CD14-positive monocyte (primary cell): ENCODE measurements around the gene MAP2. TPM values are rescaled to one million over a fixed set of nuclear protein-coding genes. Genes with fewer than 3 reads are reported as not detected.

Experiments used
- DNase-seq, 3 donors: peaks; one replicate each; pipeline ENCODE4 v3.0.0-alpha.2; 2011 to 2022
- H2AFZ ChIP-seq: 2 replicates; pipeline ENCODE4 v1.6.0; 2012; ENCODE audit warnings: mild to moderate bottlenecking, low read depth, low read length, inconsistent platforms; ENCODE audit not compliant: insufficient read depth, poor library complexity, severe bottlenecking
- H3K27ac ChIP-seq, 2 donors: 1 replicate in 1 of 2; 2 replicates in 1 of 2; pipeline ENCODE4 v1.5.1; 2012 to 2013; ENCODE audit warnings: low read length in 2 of 2, control low read depth in 1 of 2, inconsistent platforms in 1 of 2, low read depth in 1 of 2, mild to moderate bottlenecking in 1 of 2
- H3K27me3 ChIP-seq, 2 donors: one replicate each; pipeline versions ENCODE4 v1.6.0 to v1.6.1; 2011 to 2013; ENCODE audit warnings: low read length in 2 of 2; ENCODE audit not compliant: control insufficient read depth in 2 of 2, insufficient read depth in 2 of 2
- H3K36me3 ChIP-seq, 2 donors: replicated peaks in 1 of 2; 1 replicate in 1 of 2; 2 replicates in 1 of 2; pipeline versions ENCODE4 v1.5.1 to v1.6.1; 2012 to 2013; ENCODE audit warnings: low read length in 2 of 2, control low read depth in 1 of 2, inconsistent platforms in 1 of 2, mild to moderate bottlenecking in 1 of 2; ENCODE audit not compliant: insufficient read depth in 2 of 2, control insufficient read depth in 1 of 2
- H3K4me1 ChIP-seq, 2 donors: 1 replicate in 1 of 2; 2 replicates in 1 of 2; pipeline versions ENCODE4 v1.5.1 to v1.6.1; 2012 to 2013; ENCODE audit warnings: low read length in 2 of 2, control low read depth in 1 of 2, inconsistent platforms in 1 of 2, mild to moderate bottlenecking in 1 of 2, moderate library complexity in 1 of 2; ENCODE audit not compliant: insufficient read depth in 2 of 2, control insufficient read depth in 1 of 2
- H3K4me2 ChIP-seq: replicated peaks from 2 replicates; pipeline ENCODE3; 2012; ENCODE audit warnings: low read length, moderate library complexity, mild to moderate bottlenecking; ENCODE audit not compliant: poor library complexity, severe bottlenecking; ENCODE audit errors: extremely low read depth
- H3K4me3 ChIP-seq, 3 experiments: fragments of 200-600 bp in 1 of 3; sonication (generic) in 1 of 3; replicated peaks in 1 of 3; 1 replicate in 2 of 3; 2 replicates in 1 of 3; pipeline ENCODE4 v1.5.1; 2011 to 2013; ENCODE audit warnings: low read length in 3 of 3, mild to moderate bottlenecking in 3 of 3, control low read depth in 2 of 3, low read depth in 2 of 3, inconsistent platforms in 1 of 3, moderate library complexity in 1 of 3
- H3K79me2 ChIP-seq: 2 replicates; pipeline ENCODE4 v1.6.0; 2012; ENCODE audit warnings: mild to moderate bottlenecking, control low read depth, inconsistent platforms, low read length, moderate library complexity; ENCODE audit not compliant: insufficient read depth
- H3K9ac ChIP-seq: 2 replicates; pipeline ENCODE4 v1.6.0; 2017; ENCODE audit warnings: low read length, mild to moderate bottlenecking; ENCODE audit not compliant: insufficient read depth, poor library complexity, severe bottlenecking
- H3K9me3 ChIP-seq, 2 donors: replicated peaks in 1 of 2; 1 replicate in 1 of 2; 2 replicates in 1 of 2; pipeline versions ENCODE4 v1.5.1 to v1.6.1; 2012 to 2013; ENCODE audit warnings: low read length in 2 of 2, control low read depth in 1 of 2; ENCODE audit not compliant: control insufficient read depth in 1 of 2, insufficient read depth in 1 of 2
- H4K20me1 ChIP-seq: 2 replicates; pipeline ENCODE4 v1.6.0; 2012; ENCODE audit warnings: mild to moderate bottlenecking, low read length, control low read depth, moderate library complexity; ENCODE audit not compliant: insufficient read depth
- H3K27ac Mint-ChIP-seq, 7 donors: one replicate each; pipeline ENCODE4 v1.8.0; 2020; ENCODE audit warnings: mild to moderate bottlenecking in 7 of 7, mixed read lengths in 7 of 7, moderate library complexity in 6 of 7, inconsistent platforms in 2 of 7
- H3K27me3 Mint-ChIP-seq, 3 donors: one replicate each; pipeline ENCODE4 v1.8.0; 2021 to 2022; ENCODE audit warnings: low read depth in 3 of 3, mild to moderate bottlenecking in 3 of 3, mixed read lengths in 3 of 3, moderate library complexity in 3 of 3, inconsistent platforms in 1 of 3
- H3K36me3 Mint-ChIP-seq, 2 donors: one replicate each; pipeline ENCODE4 v1.8.0; 2020; ENCODE audit warnings: mixed read lengths in 2 of 2, inconsistent platforms in 1 of 2, mild to moderate bottlenecking in 1 of 2
- H3K4me1 Mint-ChIP-seq: one replicate; pipeline ENCODE4 v1.8.0; 2020; ENCODE audit warnings: mild to moderate bottlenecking, mixed read lengths
- H3K4me3 Mint-ChIP-seq, 2 donors: one replicate each; pipeline ENCODE4 v1.8.0; 2020; ENCODE audit warnings: mild to moderate bottlenecking in 2 of 2, mixed read lengths in 2 of 2, moderate library complexity in 1 of 2
- H3K9me3 Mint-ChIP-seq, 7 donors: one replicate each; pipeline ENCODE4 v1.8.0; 2020 to 2022; ENCODE audit warnings: mixed read lengths in 7 of 7, mild to moderate bottlenecking in 6 of 7, moderate library complexity in 6 of 7, inconsistent platforms in 2 of 7
- CTCF ChIP-seq: fragments of 200-600 bp; IDR thresholded peaks from one replicate; pipeline ENCODE4 v1.8.0; 2022; ENCODE audit warnings: antibody characterized with exemption, mild to moderate bottlenecking
- WGBS: methylation state at CpG from one replicate; pipeline ENCODE4 v1.1.5; 2013; ENCODE audit warnings: missing lambda C conversion rate; ENCODE audit not compliant: insufficient coverage; 5-methylcytosine and 5-hydroxymethylcytosine counted together
- intact Hi-C, 2 donors: fragments of 100-400 bp; cut with micrococcal nuclease; formaldehyde crosslinking; loops; one replicate each; pipeline versions ENCODE4 v1.15.0 to v1.15.1; 2023
- polyA plus RNA-seq, 3 donors: library from polyadenylated mRNA; depleted of rRNA in 1 of 3; unstranded in 2 of 3; stranded (reverse) in 1 of 3; fragments of 300-500 nt in 2 of 3; fragments of >200 nt in 1 of 3; fragmentation: Illumina TruSeq in 2 of 3; gene quantifications; 1 replicate in 2 of 3; 2 replicates in 1 of 3; pipeline ENCODE4 v1.2.3, GENCODE V29; 2012 to 2021

The MAP2 gene
- polyA plus RNA-seq, 3 donors: not detected

GRCh38 chr2:209727077-209727476 lies 303.2 kb downstream of the MAP2 start:
- Histone ChIP-seq H2AFZ (no peak overlapping the region), H3K9ac (no peak overlapping the region), H3K27ac (no peak overlapping the region), H3K79me2 (no peaks in the 10 kb centered on the region), H3K36me3 (no peaks in the 10 kb centered on the region), H3K9me3 (no peaks in the 10 kb centered on the region), H3K4me1 (no peaks in the 10 kb centered on the region), H4K20me1 (no peaks in the 10 kb centered on the region), H3K4me3 (no peak overlapping the region), H3K27me3 (no peaks in the 10 kb centered on the region), H3K4me2 (no peak overlapping the region)
- Mint-ChIP-seq H3K4me1 (no peaks in the 10 kb centered on the region), H3K4me3 (no peak overlapping the region), H3K9me3 (peaks cover 0 to 4% (median 2%) of the 10 kb centered on the region in 7 donors), H3K36me3 (no peaks in the 10 kb centered on the region), H3K27ac (no peak overlapping the region), H3K27me3 (no peaks in the 10 kb centered on the region)
- no peak for DNase-seq
- no peak for TF ChIP-seq CTCF
- 83% methylated on average over 1 of the region's 2 CpGs for WGBS
- intact Hi-C loops: no loop called here

- no peak for TF ChIP-seq CTCF
- no peak for DNase-seq
- Histone ChIP-seq H3K4me1 (no peaks in the 10 kb centered on the region), H3K9me3 (no peaks in the 10 kb centered on the region), H3K36me3 (no peaks in the 10 kb centered on the region), H3K4me2 (no peak overlapping the region), H3K27ac (no peak overlapping the region), H3K4me3 (no peak overlapping the region), H3K9ac (no peak overlapping the region), H3K27me3 (no peaks in the 10 kb centered on the region), H2AFZ (no peak overlapping the region), H4K20me1 (no peaks in the 10 kb centered on the region), H3K79me2 (no peaks in the 10 kb centered on the region)
- Mint-ChIP-seq H3K27ac (no peak overlapping the region), H3K27me3 (peaks cover 0 to 2% (median 0%) of the 10 kb centered on the region in 3 donors), H3K4me3 (no peak overlapping the region), H3K9me3 (peaks cover 0 to 4% (median 0%) of the 10 kb centered on the region in 7 donors), H3K36me3 (no peaks in the 10 kb centered on the region), H3K4me1 (no peaks in the 10 kb centered on the region)
- intact Hi-C loops: no loop called here
- WGBS: 63% methylated on average over 1 of the region's 3 CpGs
These were observed 311.0 kb downstream of the MAP2 start for GRCh38 chr2:209734805-209735204.
